GM12864 (cell line): ENCODE results near the gene MATK.
A peak's percentile ranks its signal among the peaks of the same experiment; 100 is the strongest.

Source experiments
- DNase-seq: peaks from one replicate; pipeline ENCODE4 v3.0.0-alpha.2; 2011; ENCODE audit warnings: low read depth
- H3K4me3 ChIP-seq: 2 replicates; pipeline ENCODE4 v1.5.1; 2011; ENCODE audit warnings: mild to moderate bottlenecking, low read depth, low read length, control low read depth
- CTCF ChIP-seq: IDR thresholded peaks from 2 replicates; pipeline ENCODE4 v1.5.1; 2011; ENCODE audit warnings: low read depth, mild to moderate bottlenecking, moderate library complexity, low read length, control low read depth, inconsistent platforms; ENCODE audit errors: missing control alignments

MATK gene

GRCh38 chr19:3821857-3822364 lies 35.7 kb upstream of the MATK start:
- DNase-seq, result no peak
- peak; percentile 98 for TF ChIP-seq CTCF
- no peak overlapping the region for H3K4me3 ChIP-seq

- no peak overlapping the region for H3K4me3 ChIP-seq
- TF ChIP-seq CTCF, result no peak
- no peak for DNase-seq
Measured at GRCh38 chr19:3821156-3821555, 35.0 kb upstream of the MATK start.

- no peak for TF ChIP-seq CTCF
- no peak overlapping the region for H3K4me3 ChIP-seq
- DNase-seq, result no peak
Measured at GRCh38 chr19:3819989-3820388, 33.8 kb upstream of the MATK start.

- TF ChIP-seq CTCF, result no peak
- H3K4me3 ChIP-seq, result no peak overlapping the region
- DNase-seq, result no peak
Measured at GRCh38 chr19:3818918-3819317, 32.7 kb upstream of the MATK start.

- DNase-seq, result no peak
- no peak overlapping the region for H3K4me3 ChIP-seq
- TF ChIP-seq CTCF, result no peak
Measured at GRCh38 chr19:3818466-3818865, 32.3 kb upstream of the MATK start.

GRCh38 chr19:3817761-3818160 lies 31.6 kb upstream of the MATK start:
- no peak overlapping the region for H3K4me3 ChIP-seq
- no peak for DNase-seq

More at GRCh38 chr19:3817761-3818160, 31.6 kb upstream of the MATK start:
- no peak for TF ChIP-seq CTCF
